Measurements from ENCODE around the gene DYDC2. TPM values are rescaled to one million over a fixed set of nuclear protein-coding genes. Genes with fewer than 3 reads are reported as not detected.

Gene DYDC2
- total RNA-seq (2014; rRNA removed; shearing (Covaris generic)), result not detected in 2 replicates

GRCh38 chr10:80356563-80356988 lies at the start of gene DYDC2, which contains the start of gene DYDC1:
TSS of gene DYDC2 (plus strand) at chr10:80356781. CDS start at chr10:80362444, 5,663 bp downstream.
TSS of gene DYDC1 (minus strand) at chr10:80356755. CDS start at chr10:80352601, 4,154 bp downstream.

GRCh38 chr10:80408242-80409101 lies 51.9 kb downstream of the DYDC2 start, which contains the start of gene PRXL2A:
TSS of gene PRXL2A (plus strand) at chr10:80408551. CDS start at chr10:80420468, 11,917 bp downstream.

Other genes starting within 250 kb of the DYDC2 start
- 0.34 TPM in 1 of 2 replicates, not detected in the other for gene PLAC9, start 224.1 kb upstream of the DYDC2 start, total RNA-seq (2014; rRNA removed; shearing (Covaris generic))
- 131 and 160 TPM in 2 replicates for gene ANXA11, start 151.2 kb upstream of the DYDC2 start, total RNA-seq (2014; rRNA removed; shearing (Covaris generic))
- gene MAT1A, start 67.1 kb upstream of the DYDC2 start, total RNA-seq (2014; rRNA removed; shearing (Covaris generic)), result 0.08 and 0.19 TPM in 2 replicates
- not detected in 2 replicates for gene DYDC1, start within 50 bp of the DYDC2 start, total RNA-seq (2014; rRNA removed; shearing (Covaris generic))
- 28.3 and 33.2 TPM in 2 replicates for gene PRXL2A, start 51.8 kb downstream of the DYDC2 start, total RNA-seq (2014; rRNA removed; shearing (Covaris generic))
- 34.0 and 35.7 TPM in 2 replicates for gene TSPAN14, start 97.5 kb downstream of the DYDC2 start, total RNA-seq (2014; rRNA removed; shearing (Covaris generic))
- 0.03 and 0.30 TPM in 2 replicates for gene SH2D4B, start 181.1 kb downstream of the DYDC2 start, total RNA-seq (2014; rRNA removed; shearing (Covaris generic))